Gastrocnemius medialis (tissue), 4 donors: ENCODE results near the gene STAT5B. TPM values are rescaled to one million over a fixed set of nuclear protein-coding genes. Genes with fewer than 3 reads are reported as not detected.

Source experiments
- ATAC-seq, 2 donors: fragments of 150-250 bp; one replicate each; pipeline ENCODE4 v1.9.1; 2016
- DNase-seq, 2 donors: peaks; one replicate each; pipeline ENCODE4 v3.0.0-alpha.2; 2019
- H3K27ac ChIP-seq, 4 donors: fragments of 200-600 bp; sonication (generic); 1 replicate in 1 of 4; 2 replicates in 3 of 4; pipeline ENCODE4 v1.5.1; 2016 to 2018; ENCODE audit warnings: mild to moderate bottlenecking in 2 of 4, moderate library complexity in 1 of 4
- H3K27me3 ChIP-seq, 3 donors: fragments of 200-600 bp; sonication (generic) in 2 of 3; 1 replicate in 1 of 3; 2 replicates in 2 of 3; pipeline versions ENCODE4 v1.5.1 to v1.6.0; 2016 to 2019; ENCODE audit warnings: mild to moderate bottlenecking in 1 of 3, moderate library complexity in 1 of 3
- H3K36me3 ChIP-seq, 2 donors: fragments of 200-600 bp; sonication (generic) in 1 of 2; one replicate each; pipeline ENCODE4 v1.5.1; 2017 to 2018
- H3K4me1 ChIP-seq, 2 donors: fragments of 200-600 bp; sonication (generic) in 1 of 2; one replicate each; pipeline ENCODE4 v1.5.1; 2016 to 2017; ENCODE audit warnings: mild to moderate bottlenecking in 2 of 2
- H3K4me3 ChIP-seq, 4 donors: fragments of 200-600 bp; sonication (generic) in 3 of 4; 1 replicate in 1 of 4; 2 replicates in 3 of 4; pipeline ENCODE4 v1.5.1; 2016 to 2019; ENCODE audit warnings: mild to moderate bottlenecking in 2 of 4
- H3K9me3 ChIP-seq, 3 donors: fragments of 200-600 bp; sonication (generic) in 2 of 3; 1 replicate in 1 of 3; 2 replicates in 2 of 3; pipeline ENCODE4 v1.5.1; 2016 to 2019
- POLR2A ChIP-seq, 2 donors: fragments of 450-650 bp; IDR thresholded peaks; one replicate each; pipeline ENCODE4 v1.6.1; 2017; ENCODE audit warnings: antibody characterized with exemption in 2 of 2, mild to moderate bottlenecking in 2 of 2, moderate library complexity in 2 of 2
- in situ Hi-C, 4 donors: fragments of 200-750 bp; cut with MboI; loops; one replicate each; pipeline versions ENCODE4 v1.15.0 to v1.8.0; 2017; ENCODE audit warnings: low sequenced_read_pairs in 4 of 4
- intact Hi-C: fragments of 100-400 bp; cut with DNase I; formaldehyde crosslinking; loops from one replicate; pipeline ENCODE4 v1.15.1; 2023; ENCODE audit warnings: low total_unique reads
- total RNA-seq, 4 donors: library from RNA; depleted of rRNA; stranded (reverse); fragments of >200 nt; gene quantifications; one replicate each; pipeline versions ENCODE4 v1.1.0 to v1.2.3, GENCODE V29; 2016
- TF ChIP-seq, protein P1 (sequence below), 5 experiments: fragments of 450-650 bp in 3 of 5; fragments of 200-600 bp in 2 of 5; sonication (generic) in 2 of 5; IDR thresholded peaks in 4 of 5; conservative IDR thresholded peaks in 1 of 5; 1 replicate in 4 of 5; 2 replicates in 1 of 5; pipeline ENCODE4 v1.5.1; 2016 to 2019; ENCODE audit warnings: antibody characterized with exemption in 5 of 5, mild to moderate bottlenecking in 3 of 5, moderate library complexity in 3 of 5

STAT5B gene
- total RNA-seq, 4 donors from 2014 or later = 77.3 to 150 (median 80.7) TPM

DNA sequence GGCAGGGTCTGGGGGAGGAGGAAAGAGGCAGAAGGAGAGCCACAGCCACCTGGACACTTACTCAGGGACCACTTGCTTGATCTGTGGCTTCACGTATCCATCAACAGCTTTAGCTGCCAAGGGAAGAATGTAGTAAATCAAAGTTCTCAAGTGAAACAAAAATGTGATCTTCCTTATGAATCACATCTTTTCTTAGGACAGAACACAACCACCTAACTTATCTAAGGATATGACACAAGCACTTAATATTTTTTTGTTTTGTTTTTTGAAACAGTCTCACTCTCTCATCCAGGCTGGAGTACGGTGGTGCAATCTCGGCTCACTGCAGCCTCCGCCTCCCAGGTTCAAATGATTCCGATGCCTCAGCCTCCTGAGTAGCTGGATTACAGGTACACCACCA lies 73.5 kb downstream of the STAT5B start:
- H3K27me3 ChIP-seq = no peaks in the 10 kb centered on the region
- H3K4me1 ChIP-seq = peaks cover 0 to 4% of the 10 kb centered on the region in 2 donors
- no peak overlapping the region for H3K4me3 ChIP-seq
- H3K36me3 ChIP-seq = peaks cover 0 to 58% of the 10 kb centered on the region in 2 donors
- no peak overlapping the region for H3K27ac ChIP-seq
- no peak for TF ChIP-seq POLR2A (IDR thresholded peaks at IDR 0.05)
- TF ChIP-seq, protein P1, sequence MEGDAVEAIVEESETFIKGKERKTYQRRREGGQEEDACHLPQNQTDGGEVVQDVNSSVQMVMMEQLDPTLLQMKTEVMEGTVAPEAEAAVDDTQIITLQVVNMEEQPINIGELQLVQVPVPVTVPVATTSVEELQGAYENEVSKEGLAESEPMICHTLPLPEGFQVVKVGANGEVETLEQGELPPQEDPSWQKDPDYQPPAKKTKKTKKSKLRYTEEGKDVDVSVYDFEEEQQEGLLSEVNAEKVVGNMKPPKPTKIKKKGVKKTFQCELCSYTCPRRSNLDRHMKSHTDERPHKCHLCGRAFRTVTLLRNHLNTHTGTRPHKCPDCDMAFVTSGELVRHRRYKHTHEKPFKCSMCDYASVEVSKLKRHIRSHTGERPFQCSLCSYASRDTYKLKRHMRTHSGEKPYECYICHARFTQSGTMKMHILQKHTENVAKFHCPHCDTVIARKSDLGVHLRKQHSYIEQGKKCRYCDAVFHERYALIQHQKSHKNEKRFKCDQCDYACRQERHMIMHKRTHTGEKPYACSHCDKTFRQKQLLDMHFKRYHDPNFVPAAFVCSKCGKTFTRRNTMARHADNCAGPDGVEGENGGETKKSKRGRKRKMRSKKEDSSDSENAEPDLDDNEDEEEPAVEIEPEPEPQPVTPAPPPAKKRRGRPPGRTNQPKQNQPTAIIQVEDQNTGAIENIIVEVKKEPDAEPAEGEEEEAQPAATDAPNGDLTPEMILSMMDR (IDR thresholded peaks at IDR 0.05 in 4 of 5, conservative IDR thresholded peaks at IDR 0.05 in 1 of 5) = no peak
- ATAC-seq = no peak
- in situ Hi-C loops = no loop called here
- intact Hi-C loops = no loop called here
- H3K9me3 ChIP-seq = no peaks in the 10 kb centered on the region
- no peak for DNase-seq

GRCh38 chr17:42202159-42202558 lies 74.0 kb downstream of the STAT5B start:
- no peak for DNase-seq
- Histone ChIP-seq H3K4me3 (no peak overlapping the region), H3K27ac (no peak overlapping the region), H3K4me1 (peaks cover 0 to 4% of the 10 kb centered on the region in 2 donors), H3K27me3 (no peaks in the 10 kb centered on the region), H3K9me3 (no peaks in the 10 kb centered on the region), H3K36me3 (peaks cover 0 to 56% of the 10 kb centered on the region in 2 donors)
- intact Hi-C loops = no loop called here
- in situ Hi-C loops = no loop called here
- TF ChIP-seq POLR2A (IDR thresholded peaks at IDR 0.05) = no peak
- TF ChIP-seq, protein P1 (IDR thresholded peaks at IDR 0.05 in 4 of 5, conservative IDR thresholded peaks at IDR 0.05 in 1 of 5) = no peak
- no peak for ATAC-seq

DNA sequence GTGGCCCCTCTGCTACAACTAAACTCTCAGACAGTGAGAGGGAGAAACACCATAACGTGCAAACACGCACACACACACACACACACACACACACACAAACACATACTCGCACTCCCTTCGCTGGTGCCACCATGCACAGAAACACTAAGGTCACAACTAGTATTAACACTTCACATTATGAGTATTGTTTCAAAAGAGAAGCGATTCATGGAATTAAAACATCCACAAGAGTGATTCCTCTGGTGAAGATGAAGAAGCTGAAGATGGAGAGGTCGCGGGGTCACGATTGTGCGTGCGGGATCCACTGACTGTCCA lies 74.8 kb downstream of the STAT5B start:
- intact Hi-C loops = no loop called here
- H3K9me3 ChIP-seq = no peaks in the 10 kb centered on the region
- DNase-seq (no peak), ATAC-seq (no peak)
- in situ Hi-C loops = no loop called here
- H3K36me3 ChIP-seq = peaks cover 0 to 49% of the 10 kb centered on the region in 2 donors
- H3K27ac ChIP-seq = no peak overlapping the region
- no peaks in the 10 kb centered on the region for H3K27me3 ChIP-seq
- H3K4me1 ChIP-seq = peaks cover 0 to 4% of the 10 kb centered on the region in 2 donors
- H3K4me3 ChIP-seq = no peak overlapping the region
- TF ChIP-seq POLR2A (IDR thresholded peaks at IDR 0.05) = no peak
- TF ChIP-seq, protein P1 (IDR thresholded peaks at IDR 0.05 in 4 of 5, conservative IDR thresholded peaks at IDR 0.05 in 1 of 5) = no peak

- no peak overlapping the region for H3K27ac ChIP-seq
Observed at GRCh38 chr17:42200706-42201457, 75.3 kb downstream of the STAT5B start.

More at GRCh38 chr17:42200706-42201457, 75.3 kb downstream of the STAT5B start:
- Histone ChIP-seq H3K4me1 (peaks cover 0 to 4% of the 10 kb centered on the region in 2 donors), H3K9me3 (no peaks in the 10 kb centered on the region), H3K4me3 (no peak overlapping the region), H3K36me3 (peaks cover 0 to 43% of the 10 kb centered on the region in 2 donors), H3K27me3 (no peaks in the 10 kb centered on the region)
- TF ChIP-seq, protein P1 (IDR thresholded peaks at IDR 0.05 in 4 of 5, conservative IDR thresholded peaks at IDR 0.05 in 1 of 5) = no peak
- no peak for TF ChIP-seq POLR2A (IDR thresholded peaks at IDR 0.05)
- in situ Hi-C loops = no loop called here
- ATAC-seq (no peak), DNase-seq (no peak)
- intact Hi-C loops = no loop called here
